Subcutaneous adipose tissue (tissue), 4 donors: Measurements from ENCODE around the gene NSMF. TPM values are rescaled to one million over a fixed set of nuclear protein-coding genes. Genes with fewer than 3 reads are reported as not detected.

ENCODE experiments used
- CTCF ChIP-seq: fragments of 450-650 bp; IDR thresholded peaks from one replicate; pipeline ENCODE4 v1.5.1; 2016; ENCODE audit warnings: low read depth, mild to moderate bottlenecking, control low read depth, antibody characterized with exemption, moderate library complexity
- total RNA-seq, 4 donors: library from RNA; depleted of rRNA; stranded (reverse); fragments of >200 nt; gene quantifications; one replicate each; pipeline ENCODE4 v1.1.0, GENCODE V29; 2016

Gene NSMF
- total RNA-seq, result 10 to 100 TPM; 17.7 to 37.5 (median 25.2) TPM

- no peak for TF ChIP-seq CTCF
Measured at GRCh38 chr9:137459152-137459600, at the start of gene NSMF. TSS of gene NSMF (minus strand) at chr9:137459334. CDS start at chr9:137459102, 232 bp downstream.

GRCh38 chr9:137506702-137507171 is 47.6 kb upstream of the NSMF start:
- no peak for TF ChIP-seq CTCF

- TF ChIP-seq CTCF, result no peak
Measured at GRCh38 chr9:137506274-137506673, 47.1 kb upstream of the NSMF start.

GRCh38 chr9:137505421-137506140 is 46.4 kb upstream of the NSMF start:
- TF ChIP-seq CTCF, result no peak

GRCh38 chr9:137504432-137504777 is 45.3 kb upstream of the NSMF start:
- TF ChIP-seq CTCF, result no peak

GRCh38 chr9:137502008-137502911 is 43.1 kb upstream of the NSMF start:
- TF ChIP-seq CTCF, result no peak

GRCh38 chr9:137501457-137501856 is 42.3 kb upstream of the NSMF start:
- TF ChIP-seq CTCF, result no peak
